ENCODE measurements around the gene ADAMTS7. TPM values are rescaled to one million over a fixed set of nuclear protein-coding genes. Genes with fewer than 3 reads are reported as not detected.

Gene ADAMTS7
- total RNA-seq, 4 donors from 2014 or later, result 0.42 to 1.1 (median 0.76) TPM

- no peak overlapping the region for H3K4me3 ChIP-seq
Observed at GRCh38 chr15:78838489-78838888, 27.2 kb upstream of the ADAMTS7 start.

GRCh38 chr15:78837543-78837942 lies 26.3 kb upstream of the ADAMTS7 start:
- TF ChIP-seq POLR2A (IDR thresholded peaks at IDR 0.05) (no peak), CTCF (IDR thresholded peaks at IDR 0.05 in 4 of 5, conservative IDR thresholded peaks at IDR 0.05 in 1 of 5) (no peak)
- Histone ChIP-seq H3K27ac (no peak overlapping the region), H3K4me3 (no peak overlapping the region), H3K4me1 (no peaks in the 10 kb centered on the region), H3K27me3 (no peaks in the 10 kb centered on the region), H3K9me3 (no peaks in the 10 kb centered on the region), H3K36me3 (no peaks in the 10 kb centered on the region)
- no peak for ATAC-seq
- intact Hi-C loops (cut with DNase I; ENCODE audit: low total_unique reads) (no loop called here), in situ Hi-C loops (cut with MboI; ENCODE audit: low sequenced_read_pairs in 4 of 4) (loop anchor here in 1 of 4 donors (25.0 kb wide), 1 partner anchor 350 kb away; no protein-coding TSS in a partner anchor)
- DNase-seq, result no peak

More at GRCh38 chr15:78838489-78838888, 27.2 kb upstream of the ADAMTS7 start:
- H3K27me3 ChIP-seq, result no peaks in the 10 kb centered on the region
- DNase-seq, result peak in 1 of 2 donors; percentile 19
- intact Hi-C loops (cut with DNase I; ENCODE audit: low total_unique reads), result no loop called here
- H3K27ac ChIP-seq, result no peak overlapping the region
- in situ Hi-C loops (cut with MboI; ENCODE audit: low sequenced_read_pairs in 4 of 4), result loop anchor here in 1 of 4 donors (25.0 kb wide), 1 partner anchor 349 kb away; no protein-coding TSS in a partner anchor
- no peaks in the 10 kb centered on the region for H3K36me3 ChIP-seq
- TF ChIP-seq CTCF (IDR thresholded peaks at IDR 0.05 in 4 of 5, conservative IDR thresholded peaks at IDR 0.05 in 1 of 5) (no peak), POLR2A (IDR thresholded peaks at IDR 0.05) (no peak)
- ATAC-seq, result peak in 1 of 2 donors; percentile 21
- H3K4me1 ChIP-seq, result no peaks in the 10 kb centered on the region
- H3K9me3 ChIP-seq, result no peaks in the 10 kb centered on the region

- ATAC-seq (no peak), DNase-seq (no peak)
- H3K9me3 ChIP-seq, result no peaks in the 10 kb centered on the region
- no peaks in the 10 kb centered on the region for H3K36me3 ChIP-seq
- H3K27me3 ChIP-seq, result no peaks in the 10 kb centered on the region
- H3K4me1 ChIP-seq, result no peaks in the 10 kb centered on the region
- intact Hi-C loops (cut with DNase I; ENCODE audit: low total_unique reads) (no loop called here), in situ Hi-C loops (cut with MboI; ENCODE audit: low sequenced_read_pairs in 4 of 4) (loop anchor here in 1 of 4 donors (25.0 kb wide), 1 partner anchor 350 kb away; no protein-coding TSS in a partner anchor)
- no peak overlapping the region for H3K4me3 ChIP-seq
- TF ChIP-seq CTCF (IDR thresholded peaks at IDR 0.05 in 4 of 5, conservative IDR thresholded peaks at IDR 0.05 in 1 of 5) (no peak), POLR2A (IDR thresholded peaks at IDR 0.05) (no peak)
- no peak overlapping the region for H3K27ac ChIP-seq
Observed at GRCh38 chr15:78837131-78837530, 25.9 kb upstream of the ADAMTS7 start.

- H3K27me3 ChIP-seq, result no peaks in the 10 kb centered on the region
- DNase-seq (no peak), ATAC-seq (no peak)
- no peak for TF ChIP-seq CTCF (IDR thresholded peaks at IDR 0.05 in 4 of 5, conservative IDR thresholded peaks at IDR 0.05 in 1 of 5)
- no peak for TF ChIP-seq POLR2A (IDR thresholded peaks at IDR 0.05)
- intact Hi-C loops (cut with DNase I; ENCODE audit: low total_unique reads) (no loop called here), in situ Hi-C loops (cut with MboI; ENCODE audit: low sequenced_read_pairs in 4 of 4) (loop anchor here in 1 of 4 donors (25.0 kb wide), 1 partner anchor 351 kb away; no protein-coding TSS in a partner anchor)
- H3K4me1 ChIP-seq, result no peaks in the 10 kb centered on the region
- H3K4me3 ChIP-seq, result no peak overlapping the region
- no peaks in the 10 kb centered on the region for H3K9me3 ChIP-seq
- no peaks in the 10 kb centered on the region for H3K36me3 ChIP-seq
- H3K27ac ChIP-seq, result no peak overlapping the region
Observed at GRCh38 chr15:78836333-78836732, 25.1 kb upstream of the ADAMTS7 start.
